Esophagus mucosa (tissue), 1 donor: ENCODE measurements around the gene OIT3. TPM values are rescaled to one million over a fixed set of nuclear protein-coding genes. Genes with fewer than 3 reads are reported as not detected.

Experiments
- ATAC-seq: fragments of 200-7000 bp; cut with Tn5 transposase; one replicate; pipeline ENCODE4 v1.9.1; 2020
- total RNA-seq: library from RNA; stranded (reverse); gene quantifications from one replicate; pipeline ENCODE4 v1.2.4, GENCODE V29; 2023
- donor health status: DM: yes; HTN: yes; CAD: no.

Gene OIT3
- total RNA-seq, 1 donor from 2014 or later, result not detected

DNA sequence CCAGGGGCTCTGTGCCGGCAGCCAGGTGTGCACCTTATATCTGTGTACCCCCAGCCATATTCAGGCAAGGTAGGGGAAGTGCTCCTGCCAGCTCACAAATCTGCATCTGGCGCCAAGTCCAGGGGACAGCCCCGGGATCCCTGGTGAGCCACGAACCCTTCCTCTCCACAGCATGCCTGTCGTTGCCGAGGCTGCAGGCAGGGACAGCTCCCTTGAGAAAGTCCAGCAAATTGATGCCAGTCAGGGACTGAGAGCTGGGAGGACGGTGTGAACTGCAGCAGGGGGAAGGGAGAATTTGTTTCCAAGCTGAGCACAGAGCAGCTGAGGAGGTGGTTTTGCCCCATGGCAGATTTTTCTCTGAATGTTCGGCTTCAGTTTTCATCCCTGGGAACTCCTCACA lies 60.1 kb downstream of the OIT3 start:
- no peak for ATAC-seq

DNA sequence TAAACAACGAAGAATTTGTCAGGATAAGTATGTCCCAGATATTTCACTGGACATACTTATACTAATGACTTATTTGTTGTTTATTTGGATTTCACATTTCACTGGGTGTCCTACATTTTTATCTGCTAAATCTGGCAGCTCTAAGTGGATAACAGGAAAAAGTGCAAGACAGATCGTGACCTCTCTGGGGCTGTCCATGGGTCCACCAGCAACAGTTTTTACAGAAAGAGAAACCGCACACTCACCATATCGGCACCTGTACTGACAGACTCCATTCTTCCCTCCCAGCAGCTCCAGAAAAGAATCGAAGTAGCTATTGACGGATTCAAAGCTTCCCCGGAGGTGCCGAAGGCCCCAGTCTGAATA lies 60.7 kb downstream of the OIT3 start:
- no peak for ATAC-seq

DNA sequence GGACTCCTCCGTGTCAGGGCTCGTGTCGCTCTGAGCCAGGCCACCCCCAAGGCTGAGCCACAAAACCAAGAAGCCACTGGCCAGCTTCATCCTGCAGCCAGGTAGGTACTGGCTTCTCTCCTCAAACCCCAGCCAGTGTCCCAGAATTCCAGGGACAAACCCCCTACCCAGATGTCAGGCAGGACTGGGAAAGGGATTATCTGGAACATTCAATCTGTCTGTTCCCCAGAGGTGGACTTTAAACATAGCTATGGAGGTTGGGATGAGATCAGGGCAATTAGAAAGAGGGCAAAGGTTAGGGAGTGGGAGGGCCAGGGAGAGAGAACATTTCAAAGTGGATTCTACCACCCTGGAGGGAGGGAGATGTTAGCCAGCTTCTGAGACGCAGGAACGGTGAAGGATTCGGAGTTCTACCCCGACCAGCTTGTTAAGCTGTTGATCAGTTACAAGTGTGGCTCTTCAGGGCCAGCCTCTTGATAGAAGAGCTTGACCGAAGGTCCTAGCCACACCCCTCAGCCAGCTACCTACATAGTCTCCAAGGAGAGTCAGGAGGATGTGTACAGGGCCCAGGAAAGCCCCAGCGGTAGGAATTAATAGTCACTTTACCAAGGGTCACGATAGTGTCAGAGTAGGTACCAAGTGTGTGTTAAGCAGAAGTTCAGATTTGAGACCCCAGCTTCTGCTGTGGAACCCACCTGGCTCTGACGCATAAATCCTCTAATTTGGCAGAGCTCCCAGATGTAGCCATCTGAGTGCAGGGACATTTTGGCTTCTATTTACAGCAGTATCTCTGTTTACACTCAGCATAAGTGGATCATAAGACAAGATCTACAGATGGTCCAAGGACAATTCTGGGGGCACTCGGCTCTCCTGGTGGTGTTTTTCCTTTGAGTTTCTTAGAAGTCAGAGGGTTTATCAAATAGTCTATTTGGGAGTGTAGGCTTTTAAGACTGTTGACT lies 61.3 kb downstream of the OIT3 start, which contains the start of gene PLA2G12B:
PLA2G12B (minus strand) TSS at position 211 of the 959 bp plus-strand sequence; CDS start at position 90, 121 bp downstream.
- ATAC-seq, result no peak

DNA sequence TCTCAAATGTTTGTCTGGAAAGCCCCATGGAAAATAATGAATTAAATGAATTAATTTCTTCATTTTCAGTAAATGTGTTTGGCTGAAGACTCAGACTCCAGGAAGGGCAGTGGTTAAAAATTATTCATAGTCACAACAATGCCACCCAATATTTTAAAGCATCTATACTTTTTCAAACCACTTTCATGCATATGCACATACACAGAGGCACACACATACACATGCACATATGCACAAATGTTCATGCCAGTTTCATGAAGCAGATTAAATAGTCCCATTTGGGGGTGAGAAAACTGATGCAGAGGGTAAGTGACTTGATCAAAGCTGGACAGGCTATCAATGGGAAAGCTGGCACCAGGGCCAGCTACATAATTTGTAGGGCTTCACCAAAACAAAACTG lies 62.5 kb downstream of the OIT3 start:
- no peak for ATAC-seq

DNA sequence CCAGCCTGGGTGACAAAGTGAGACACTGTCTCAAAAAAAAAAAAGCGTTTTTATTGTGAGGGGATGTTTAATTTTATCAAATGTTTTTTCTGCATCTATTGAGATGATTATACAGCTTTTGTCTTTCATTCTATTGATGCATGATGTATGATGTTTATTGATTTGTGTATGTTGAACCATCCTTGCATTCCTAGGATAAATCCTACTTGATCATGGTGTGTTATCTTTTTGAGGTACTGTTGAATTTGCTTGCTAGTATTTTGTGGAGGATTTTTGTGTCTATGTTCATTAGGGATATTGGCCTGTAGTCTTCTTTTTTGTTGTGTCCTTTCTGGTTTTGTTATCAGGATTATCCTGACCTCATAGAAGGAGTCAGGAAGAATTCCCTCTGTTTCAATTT lies 83.3 kb downstream of the OIT3 start:
- no peak for ATAC-seq

DNA sequence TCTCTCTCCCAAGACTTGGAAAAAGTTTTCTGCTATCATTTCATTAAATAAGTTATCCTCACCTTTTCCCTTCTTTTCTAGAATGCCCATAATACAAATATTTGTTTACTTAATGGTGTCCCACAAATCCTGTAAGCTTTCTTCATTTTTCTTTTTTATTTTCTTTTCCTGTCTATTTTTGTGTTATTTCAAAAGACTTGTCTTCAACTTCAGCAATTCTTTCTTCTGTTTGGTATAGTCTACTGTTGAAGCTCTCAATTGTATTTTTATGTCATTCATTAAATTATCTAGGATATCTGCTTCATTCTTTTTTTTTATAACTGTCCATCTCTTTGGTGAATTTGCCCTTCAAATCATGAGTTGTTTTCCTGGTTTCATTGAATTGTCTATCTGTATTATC lies 86.2 kb downstream of the OIT3 start:
- no peak for ATAC-seq

DNA sequence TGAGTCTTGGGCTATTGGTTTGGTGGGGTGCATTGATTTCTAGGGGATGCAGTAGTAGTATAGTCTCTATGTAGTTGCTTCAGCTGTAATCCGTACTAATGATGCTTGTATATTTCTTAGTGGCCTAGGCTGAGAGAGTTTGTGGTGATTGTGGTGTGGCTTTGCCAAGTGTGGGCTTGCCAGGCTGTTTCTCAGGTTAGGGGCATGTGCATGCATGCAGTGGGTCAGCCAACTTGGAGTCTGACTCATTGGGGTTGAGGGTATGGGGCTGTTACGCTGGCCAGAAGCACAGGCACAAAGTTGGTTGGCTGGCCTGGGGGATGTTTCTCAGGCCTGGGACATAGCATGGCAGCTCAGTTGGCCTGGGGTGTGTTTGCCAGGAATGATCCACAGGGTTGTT lies 86.8 kb downstream of the OIT3 start:
- ATAC-seq, result no peak

DNA sequence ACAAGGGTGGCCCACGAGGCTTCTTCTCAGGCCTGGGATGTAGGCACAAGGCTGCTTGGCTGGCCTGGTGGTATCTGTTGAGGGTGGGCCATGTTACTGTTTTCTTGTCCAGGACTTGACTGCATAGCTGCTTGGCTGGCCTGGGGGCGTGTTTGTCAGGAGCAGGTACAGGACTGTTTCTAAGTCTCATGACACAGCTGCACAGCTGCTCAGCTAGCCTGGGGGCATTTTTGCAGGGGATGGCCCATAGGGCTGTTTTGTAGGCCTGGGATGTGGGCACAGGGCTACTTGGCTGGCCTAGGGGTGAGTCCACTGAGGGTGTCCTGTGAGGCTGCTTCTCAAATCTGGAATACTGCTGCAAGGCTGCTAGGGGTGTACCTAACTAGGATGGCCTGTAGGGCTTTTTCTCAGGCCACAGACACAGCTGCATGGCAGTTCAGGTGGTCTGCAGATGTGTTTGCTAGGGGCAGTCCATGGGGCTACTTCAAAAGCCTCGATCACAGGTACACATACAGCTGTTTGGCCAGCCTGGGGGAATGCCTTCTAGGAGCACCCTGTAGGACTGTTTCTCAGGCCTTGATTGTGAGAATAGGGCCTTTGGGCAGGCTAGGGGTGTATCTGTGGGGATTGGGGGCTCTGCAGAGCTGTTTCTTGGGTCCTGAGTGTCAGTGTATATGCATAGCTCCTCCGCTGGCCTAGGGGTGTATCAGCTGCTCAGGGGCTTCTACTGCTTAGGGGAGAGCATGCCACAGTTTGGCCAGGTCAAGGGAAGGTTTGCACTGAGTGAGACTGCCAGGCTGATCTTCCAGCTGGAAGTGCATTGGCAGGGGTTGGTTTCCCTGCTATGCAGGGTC lies 87.7 kb downstream of the OIT3 start:
- ATAC-seq, result peak; percentile 22

DNA sequence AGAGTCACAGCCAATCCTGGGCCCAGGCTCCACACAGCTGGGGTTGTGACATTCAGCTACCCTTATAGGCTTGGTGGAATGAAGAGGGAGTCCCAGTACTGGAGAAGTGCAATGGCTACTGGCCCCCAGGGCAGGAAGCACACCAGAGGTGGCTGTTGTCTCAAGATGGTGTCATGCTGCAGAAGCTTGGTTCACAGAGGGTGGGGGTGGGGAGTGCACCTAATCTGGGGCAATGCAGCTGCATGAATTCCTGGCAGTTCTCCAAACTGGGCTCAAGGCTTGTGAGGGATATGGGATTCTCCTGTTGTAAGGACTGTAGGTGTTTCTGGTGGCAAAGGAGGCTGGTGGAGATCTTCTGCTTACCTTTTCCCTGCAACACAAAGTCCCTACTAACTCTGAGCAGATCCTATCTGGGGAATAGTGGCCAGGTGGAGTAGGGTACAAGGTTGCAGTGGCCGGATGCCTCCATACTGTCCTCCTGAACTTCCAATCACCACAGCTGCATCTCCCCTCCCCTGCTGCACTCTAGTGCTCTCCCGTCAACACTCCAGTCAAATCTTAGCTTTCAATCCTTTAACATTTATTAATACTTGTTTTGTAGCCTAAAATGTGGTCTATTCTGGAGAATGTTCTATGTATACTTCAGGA lies 88.5 kb downstream of the OIT3 start:
- no peak for ATAC-seq

Other genes starting within 250 kb of the OIT3 start
- 23.0 TPM for gene MCU, start 201.6 kb upstream of the OIT3 start, total RNA-seq
- gene PLA2G12B, start 61.1 kb downstream of the OIT3 start, total RNA-seq, result not detected
- 7.8 TPM for gene P4HA1, start 203.1 kb downstream of the OIT3 start, total RNA-seq
- 1.0 TPM for gene NUDT13, start 216.7 kb downstream of the OIT3 start, total RNA-seq